GM12801 (cell line): ENCODE results near the gene ZSCAN4.

ENCODE experiments used
- TF ChIP-seq, protein P1 (sequence below): IDR thresholded peaks from one replicate; pipeline ENCODE4 v1.5.1; 2011; ENCODE audit warnings: control low read depth; ENCODE audit not compliant: insufficient read length; ENCODE audit errors: extremely low read depth

The ZSCAN4 gene

DNA sequence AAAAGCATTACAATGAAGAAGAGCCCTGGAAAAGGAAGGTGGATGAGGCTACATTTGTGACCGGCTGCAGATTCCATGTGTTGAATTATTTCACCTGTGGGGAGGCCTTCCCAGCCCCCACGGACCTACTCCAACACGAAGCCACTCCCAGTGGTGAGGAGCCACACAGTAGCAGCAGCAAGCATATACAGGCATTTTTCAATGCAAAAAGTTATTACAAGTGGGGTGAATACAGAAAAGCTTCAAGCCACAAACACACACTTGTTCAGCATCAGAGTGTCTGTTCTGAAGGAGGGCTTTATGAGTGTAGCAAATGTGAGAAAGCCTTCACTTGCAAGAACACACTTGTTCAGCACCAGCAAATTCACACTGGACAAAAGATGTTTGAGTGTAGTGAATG, 18.0 kb downstream of the ZSCAN4 start:
- TF ChIP-seq, protein P1, sequence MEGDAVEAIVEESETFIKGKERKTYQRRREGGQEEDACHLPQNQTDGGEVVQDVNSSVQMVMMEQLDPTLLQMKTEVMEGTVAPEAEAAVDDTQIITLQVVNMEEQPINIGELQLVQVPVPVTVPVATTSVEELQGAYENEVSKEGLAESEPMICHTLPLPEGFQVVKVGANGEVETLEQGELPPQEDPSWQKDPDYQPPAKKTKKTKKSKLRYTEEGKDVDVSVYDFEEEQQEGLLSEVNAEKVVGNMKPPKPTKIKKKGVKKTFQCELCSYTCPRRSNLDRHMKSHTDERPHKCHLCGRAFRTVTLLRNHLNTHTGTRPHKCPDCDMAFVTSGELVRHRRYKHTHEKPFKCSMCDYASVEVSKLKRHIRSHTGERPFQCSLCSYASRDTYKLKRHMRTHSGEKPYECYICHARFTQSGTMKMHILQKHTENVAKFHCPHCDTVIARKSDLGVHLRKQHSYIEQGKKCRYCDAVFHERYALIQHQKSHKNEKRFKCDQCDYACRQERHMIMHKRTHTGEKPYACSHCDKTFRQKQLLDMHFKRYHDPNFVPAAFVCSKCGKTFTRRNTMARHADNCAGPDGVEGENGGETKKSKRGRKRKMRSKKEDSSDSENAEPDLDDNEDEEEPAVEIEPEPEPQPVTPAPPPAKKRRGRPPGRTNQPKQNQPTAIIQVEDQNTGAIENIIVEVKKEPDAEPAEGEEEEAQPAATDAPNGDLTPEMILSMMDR: no peak

GRCh38 chr19:57687363-57688010, 18.8 kb downstream of the ZSCAN4 start:
- TF ChIP-seq, protein P1: no peak

- TF ChIP-seq, protein P1: no peak
Observed at GRCh38 chr19:57688011-57688763, 19.5 kb downstream of the ZSCAN4 start.

DNA sequence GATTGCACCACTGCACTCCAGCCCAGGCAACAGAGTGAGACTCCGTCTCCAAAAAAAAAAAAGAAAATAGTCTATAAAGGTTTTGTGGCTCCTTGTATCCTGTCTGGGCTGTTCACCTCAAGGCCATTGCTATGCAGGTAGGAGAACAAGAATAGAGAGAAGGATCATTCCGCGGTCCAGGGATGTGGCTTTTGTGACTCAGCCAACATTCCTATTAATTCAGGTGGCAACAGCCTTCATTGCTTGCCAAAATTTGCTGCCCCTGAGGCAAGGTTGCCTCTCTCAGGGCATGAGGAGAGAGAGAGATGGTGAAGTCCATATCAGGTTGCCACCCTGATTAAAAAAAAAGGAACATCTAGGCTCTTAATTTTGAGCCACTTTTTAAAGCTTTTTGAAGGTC, 21.0 kb downstream of the ZSCAN4 start:
- TF ChIP-seq, protein P1: no peak

GRCh38 chr19:57701625-57702024, 32.9 kb downstream of the ZSCAN4 start:
- TF ChIP-seq, protein P1: no peak

DNA sequence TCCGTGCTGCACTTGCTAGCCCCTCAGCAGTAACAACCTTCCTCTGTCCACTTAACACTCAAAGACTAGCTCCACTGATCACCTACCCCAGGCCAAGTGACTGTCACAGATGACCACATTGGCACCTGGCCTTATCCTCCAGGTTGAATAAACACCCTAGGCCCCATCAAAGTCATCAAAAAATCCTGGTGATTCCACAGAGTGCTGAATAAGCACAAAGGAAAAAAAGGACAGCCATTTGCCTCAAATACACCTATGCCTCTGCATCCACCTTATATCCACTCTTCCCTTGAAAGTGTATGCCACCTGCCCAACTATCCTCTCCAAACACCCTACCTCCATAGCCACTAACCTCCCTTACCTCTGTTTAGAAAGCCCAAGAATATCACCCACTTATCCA, 37.6 kb downstream of the ZSCAN4 start:
- TF ChIP-seq, protein P1: no peak

GRCh38 chr19:57708641-57709361, 40.1 kb downstream of the ZSCAN4 start, which contains the start of gene ZNF154:
ZNF154 (minus strand) TSS chr19:57709204; CDS start chr19:57708971, 233 bp downstream.
- TF ChIP-seq, protein P1: no peak
